ENCODE data around the gene ARHGEF6. TPM values are rescaled to one million over a fixed set of nuclear protein-coding genes. Genes with fewer than 3 reads are reported as not detected.

Gene ARHGEF6
- total RNA-seq, 1 experiment from 2014 or later: 0.35 TPM

GRCh38 chrX:136794080-136794479 is 13.3 kb upstream of the ARHGEF6 start:
- intact Hi-C loops (cut with micrococcal nuclease): no loop called here
- no TSS peak for BruUV-seq (replicated peaks)
- DNase-seq (ENCODE audit: unreplicated experiment): no peak
- Mint-ChIP-seq H3K4me3 (ENCODE audit: unreplicated experiment) (no peak overlapping the region), H3K9me3 (ENCODE audit: unreplicated experiment) (no peaks in the 10 kb centered on the region), H3K36me3 (ENCODE audit: insufficient read depth, unreplicated experiment) (no peaks in the 10 kb centered on the region), H3K27me3 (ENCODE audit: insufficient read depth, unreplicated experiment) (peaks cover 28% of the 10 kb centered on the region), H3K27ac (ENCODE audit: low read depth, unreplicated experiment) (no peak overlapping the region), H3K4me1 (ENCODE audit: insufficient read depth, unreplicated experiment) (no peaks in the 10 kb centered on the region)
- CTCF ChIA-PET: interaction anchor here (1.2 to 1.7 kb wide), 2 partner anchors 41 to 131 kb away, joined by 3 read pairs; no protein-coding TSS in a partner anchor
- POLR2A ChIA-PET: no interaction called here
- TF ChIP-seq CTCF (IDR thresholded peaks at IDR 0.05; ENCODE audit: unreplicated experiment): no peak

GRCh38 chrX:136789856-136790255 is 9.1 kb upstream of the ARHGEF6 start:
- no peak overlapping the region for H3K4me3 Mint-ChIP-seq (ENCODE audit: unreplicated experiment)
- no peak for DNase-seq (ENCODE audit: unreplicated experiment)
- peaks cover 25% of the 10 kb centered on the region for H3K27me3 Mint-ChIP-seq (ENCODE audit: insufficient read depth, unreplicated experiment)
- intact Hi-C loops (cut with micrococcal nuclease): no loop called here
- POLR2A ChIA-PET: no interaction called here
- CTCF ChIA-PET: no interaction called here
- no peak overlapping the region for H3K27ac Mint-ChIP-seq (ENCODE audit: low read depth, unreplicated experiment)
- no peaks in the 10 kb centered on the region for H3K36me3 Mint-ChIP-seq (ENCODE audit: insufficient read depth, unreplicated experiment)
- H3K4me1 Mint-ChIP-seq (ENCODE audit: insufficient read depth, unreplicated experiment): no peaks in the 10 kb centered on the region
- no TSS peak for BruUV-seq (replicated peaks)
- no peaks in the 10 kb centered on the region for H3K9me3 Mint-ChIP-seq (ENCODE audit: unreplicated experiment)
- no peak for TF ChIP-seq CTCF (IDR thresholded peaks at IDR 0.05; ENCODE audit: unreplicated experiment)

GRCh38 chrX:136784231-136784630 is 3.5 kb upstream of the ARHGEF6 start:
- ChIA-PET CTCF (no interaction called here), POLR2A (no interaction called here)
- Mint-ChIP-seq H3K36me3 (ENCODE audit: insufficient read depth, unreplicated experiment) (no peaks in the 10 kb centered on the region), H3K27me3 (ENCODE audit: insufficient read depth, unreplicated experiment) (peaks cover 24% of the 10 kb centered on the region), H3K4me3 (ENCODE audit: unreplicated experiment) (no peak overlapping the region), H3K27ac (ENCODE audit: low read depth, unreplicated experiment) (no peak overlapping the region), H3K4me1 (ENCODE audit: insufficient read depth, unreplicated experiment) (no peaks in the 10 kb centered on the region), H3K9me3 (ENCODE audit: unreplicated experiment) (no peaks in the 10 kb centered on the region)
- no peak for DNase-seq (ENCODE audit: unreplicated experiment)
- intact Hi-C loops (cut with micrococcal nuclease): no loop called here
- TF ChIP-seq CTCF (IDR thresholded peaks at IDR 0.05; ENCODE audit: unreplicated experiment): no peak
- BruUV-seq (replicated peaks): no TSS peak

GRCh38 chrX:136783159-136783558 is 2.4 kb upstream of the ARHGEF6 start:
- intact Hi-C loops (cut with micrococcal nuclease): no loop called here
- no peaks in the 10 kb centered on the region for H3K36me3 Mint-ChIP-seq (ENCODE audit: insufficient read depth, unreplicated experiment)
- CTCF ChIA-PET: no interaction called here
- no peaks in the 10 kb centered on the region for H3K4me1 Mint-ChIP-seq (ENCODE audit: insufficient read depth, unreplicated experiment)
- DNase-seq (ENCODE audit: unreplicated experiment): no peak
- BruUV-seq (replicated peaks): no TSS peak
- no peak for TF ChIP-seq CTCF (IDR thresholded peaks at IDR 0.05; ENCODE audit: unreplicated experiment)
- H3K4me3 Mint-ChIP-seq (ENCODE audit: unreplicated experiment): no peak overlapping the region
- no peak overlapping the region for H3K27ac Mint-ChIP-seq (ENCODE audit: low read depth, unreplicated experiment)
- POLR2A ChIA-PET: no interaction called here
- H3K9me3 Mint-ChIP-seq (ENCODE audit: unreplicated experiment): no peaks in the 10 kb centered on the region
- H3K27me3 Mint-ChIP-seq (ENCODE audit: insufficient read depth, unreplicated experiment): peaks cover 22% of the 10 kb centered on the region

All from MCF 10A (cell line).